ENCODE data around the gene PLD1.
"Not testable (repeated sequence)": the region's sequence is repeated elsewhere in the genome, so short reads cannot be mapped to it uniquely, and the experiment has no call there.

Gene PLD1

DNA sequence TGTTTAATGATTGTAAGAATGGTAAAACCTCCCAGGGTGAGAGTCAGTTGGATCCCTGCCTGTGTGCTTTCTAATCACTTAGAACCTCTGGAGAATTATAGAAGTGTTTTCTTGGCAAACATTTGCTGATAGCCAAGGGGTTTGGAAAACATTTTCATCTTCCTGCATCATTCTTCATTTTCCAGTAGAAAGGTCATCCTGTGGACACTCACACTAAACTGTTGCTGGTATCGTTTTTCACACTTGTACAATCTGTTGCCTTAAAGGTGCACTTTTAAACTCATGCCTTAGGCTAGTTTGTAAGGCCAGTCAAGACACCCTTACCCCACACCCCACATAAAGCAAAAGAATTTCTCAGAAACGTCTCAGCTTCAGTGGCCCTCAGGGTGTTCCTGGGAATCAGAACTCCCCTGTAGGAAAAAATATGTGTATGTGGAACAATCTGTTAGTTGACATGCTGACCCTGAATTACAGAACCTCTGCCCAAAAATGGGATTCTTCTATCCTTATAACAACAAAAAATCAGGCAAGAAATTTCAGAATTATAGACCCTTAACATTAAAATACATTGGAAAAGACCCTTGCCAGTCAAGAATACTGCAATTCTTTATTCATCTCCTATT lies 5.8 kb upstream of the PLD1 start:
- no peak for DNase-seq

- not testable (repeated sequence) for DNase-seq
Observed at GRCh38 chr3:171814662-171815061, 4.4 kb upstream of the PLD1 start.

DNA sequence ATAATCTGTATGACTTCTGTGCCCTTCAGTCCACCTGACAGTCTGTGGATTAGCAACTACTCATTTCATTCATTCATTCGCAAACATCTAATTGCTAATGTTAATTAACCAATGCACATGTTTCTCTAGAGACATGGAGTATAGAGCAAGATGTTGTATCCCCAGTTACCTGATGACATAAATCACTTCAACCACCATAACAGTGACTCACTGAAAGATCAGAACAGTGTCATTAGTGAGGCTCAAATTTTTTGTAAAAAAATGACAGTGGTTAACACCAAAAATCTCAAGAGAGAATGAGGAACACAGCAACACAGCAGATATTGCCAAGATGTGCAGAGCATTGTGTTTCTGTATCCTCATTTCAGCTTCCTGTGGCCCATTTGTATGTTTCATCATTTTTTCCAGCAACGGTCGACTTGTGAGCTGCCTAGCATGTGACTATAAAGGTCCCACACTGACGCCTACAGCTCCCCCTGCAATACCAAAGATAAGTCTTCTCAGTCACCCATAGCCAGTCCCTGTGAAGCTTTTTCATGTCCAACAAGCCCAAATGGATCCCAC lies 3.7 kb upstream of the PLD1 start:
- DNase-seq, result no peak

- no peak for DNase-seq
Observed at GRCh38 chr3:171813278-171813896, 3.1 kb upstream of the PLD1 start.

DNA sequence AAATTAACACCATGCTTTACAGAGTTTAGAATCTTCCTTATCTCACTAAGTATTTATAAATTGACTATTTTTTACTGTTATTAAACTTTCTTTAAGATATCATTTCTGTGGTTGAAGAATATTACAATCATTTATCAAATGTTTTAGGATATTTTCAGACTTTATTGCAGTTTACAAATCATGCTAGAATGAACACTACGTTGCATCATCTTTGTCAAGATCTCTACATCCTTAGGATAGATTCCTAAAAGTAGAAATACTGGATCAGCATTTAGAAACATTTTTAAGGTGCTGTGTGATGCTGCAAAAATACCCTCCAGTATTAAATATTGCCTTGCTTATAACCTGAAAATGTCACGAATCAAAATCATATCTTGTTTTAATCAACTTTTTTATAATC lies 2.5 kb upstream of the PLD1 start:
- no peak for DNase-seq

- no peak for DNase-seq
Observed at GRCh38 chr3:171811913-171812335, 1.6 kb upstream of the PLD1 start.

GRCh38 chr3:171811295-171811912 lies 1.1 kb upstream of the PLD1 start:
- DNase-seq, result peak; percentile 87

- DNase-seq, result no peak
Observed at GRCh38 chr3:171810629-171811294, 479 bp upstream of the PLD1 start.

DNA sequence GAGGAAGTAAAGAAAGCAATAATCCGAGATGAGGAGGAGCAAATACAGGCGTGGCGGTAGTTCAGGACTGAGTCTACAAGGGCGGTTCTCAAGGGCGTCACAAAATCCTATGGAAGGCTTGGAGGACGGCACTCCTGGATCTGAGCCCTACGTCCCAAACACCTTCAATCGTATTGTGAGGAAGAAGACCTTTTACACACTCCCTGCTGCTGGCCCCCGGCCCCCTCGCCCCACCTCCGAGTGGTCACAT lies 747 bp downstream of the PLD1 start:
- no peak for DNase-seq

- DNase-seq, result no peak
Observed at GRCh38 chr3:171807806-171808205, 2.5 kb downstream of the PLD1 start.

GRCh38 chr3:171807129-171807675 lies 3.1 kb downstream of the PLD1 start:
- DNase-seq, result no peak

- DNase-seq, result peak; percentile 37
Observed at GRCh38 chr3:171806200-171807128, 3.8 kb downstream of the PLD1 start.

GRCh38 chr3:171805687-171806086 lies 4.6 kb downstream of the PLD1 start:
- no peak for DNase-seq

DNA sequence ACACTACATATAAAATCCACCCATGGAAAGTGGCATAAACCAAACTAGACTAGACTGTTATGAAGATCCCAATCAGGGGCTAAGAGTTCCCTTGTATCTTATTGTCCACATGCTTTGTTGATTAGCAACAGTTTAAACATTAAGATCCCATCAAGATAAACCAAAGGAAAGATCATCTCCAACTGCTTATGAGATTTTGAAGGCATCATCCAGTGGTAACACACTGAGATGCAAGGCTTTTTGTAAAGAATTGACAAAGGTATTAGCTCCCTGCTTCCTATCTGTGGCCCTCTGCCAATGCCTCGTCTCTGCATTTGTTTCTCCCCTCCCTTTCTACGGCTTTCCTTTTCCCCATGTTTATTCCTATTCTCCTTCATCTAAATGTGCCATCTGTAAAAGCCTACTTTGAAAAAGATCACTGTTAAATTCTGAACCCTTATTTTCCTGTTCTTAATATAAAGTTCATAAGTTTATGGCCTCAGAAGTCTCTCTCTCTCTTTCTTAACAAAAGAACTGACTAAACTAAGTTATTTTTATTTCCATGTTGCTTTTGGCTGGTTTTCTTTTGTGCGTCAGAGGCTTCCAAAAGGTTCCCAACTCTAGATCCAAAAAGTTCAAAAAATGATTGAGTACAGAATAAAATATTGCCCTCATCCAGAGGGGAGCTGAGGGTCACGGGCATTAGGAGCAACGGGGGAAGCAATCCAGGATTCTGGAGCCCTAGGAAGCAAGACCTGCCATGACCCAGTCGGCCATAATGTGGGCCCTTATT lies 5.5 kb downstream of the PLD1 start:
- DNase-seq, result no peak

DNA sequence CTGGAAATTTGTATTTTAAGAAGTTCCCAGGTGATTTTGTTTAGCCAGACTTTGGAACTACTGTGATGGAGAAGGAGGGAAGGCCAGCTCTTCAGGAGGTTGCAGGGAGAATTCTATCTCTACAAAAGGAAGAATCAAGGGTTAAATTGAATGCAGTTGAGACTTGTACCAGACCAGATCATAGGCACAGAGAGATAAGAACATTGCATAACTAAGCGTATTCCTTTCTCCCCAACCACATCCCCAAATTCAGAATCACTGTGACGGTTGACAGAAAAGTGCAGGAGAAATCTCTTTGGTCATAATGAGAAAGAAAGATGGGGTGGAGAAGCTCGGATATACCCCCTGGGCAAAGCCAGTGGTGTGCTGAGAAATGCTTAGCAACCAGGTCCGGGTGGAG lies 7.2 kb downstream of the PLD1 start:
- no peak for DNase-seq

DNA sequence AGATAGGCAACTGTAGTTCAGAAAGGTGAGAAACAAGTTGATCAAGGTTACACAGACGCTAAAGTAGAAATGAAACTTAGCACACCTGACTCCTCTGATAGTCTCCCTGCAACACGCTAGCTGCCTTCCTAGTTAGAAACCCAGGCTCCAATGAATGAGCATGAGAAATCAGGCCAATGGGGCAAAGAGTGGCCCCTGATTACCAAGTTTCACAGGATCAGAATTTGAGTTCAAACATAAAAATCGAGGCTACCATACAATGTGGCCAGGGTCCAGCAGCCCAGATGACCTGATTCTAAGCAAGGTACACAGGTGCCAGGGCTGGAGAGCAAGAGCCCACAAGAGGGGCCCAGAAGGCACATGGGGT lies 7.7 kb downstream of the PLD1 start:
- DNase-seq, result no peak

DNA sequence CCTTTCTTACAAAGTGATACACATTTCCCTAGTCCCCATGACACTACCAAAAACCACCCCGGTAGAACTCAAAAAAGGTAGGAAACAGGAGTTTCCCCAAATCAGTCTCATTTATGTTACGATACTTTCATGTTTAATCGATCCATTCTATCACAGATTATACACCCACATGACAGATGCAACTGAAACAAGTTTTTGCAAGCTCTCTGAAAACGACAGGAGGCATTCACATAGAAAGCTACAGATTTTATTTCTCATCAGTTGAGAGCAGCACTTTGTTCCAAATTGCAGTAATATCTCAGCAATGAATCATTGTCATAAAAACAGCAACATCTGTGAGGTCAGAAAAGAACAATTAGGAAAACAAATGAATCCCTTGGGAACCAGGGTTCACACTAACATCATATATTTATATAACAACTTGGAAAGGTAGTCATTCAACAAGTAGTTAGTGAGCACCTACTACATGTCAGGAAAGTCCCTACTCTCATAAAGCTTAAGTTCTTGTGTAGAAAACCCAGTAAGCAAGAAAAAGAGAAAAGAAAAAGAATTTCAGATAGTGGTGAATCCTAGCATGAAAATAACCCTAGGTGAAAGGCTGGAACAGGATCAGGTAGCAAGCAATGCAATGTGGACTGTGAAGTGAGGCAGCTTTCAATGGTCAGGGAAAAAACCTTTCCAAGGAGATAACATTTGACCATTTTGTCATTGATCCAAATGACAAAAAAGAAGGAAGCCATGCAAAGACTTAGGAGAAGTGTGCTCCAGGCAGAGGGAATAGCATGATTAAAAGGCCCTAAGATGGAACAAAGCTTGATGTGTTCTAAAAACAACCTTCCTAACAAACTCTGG lies 8.3 kb downstream of the PLD1 start:
- no peak for DNase-seq

DNA sequence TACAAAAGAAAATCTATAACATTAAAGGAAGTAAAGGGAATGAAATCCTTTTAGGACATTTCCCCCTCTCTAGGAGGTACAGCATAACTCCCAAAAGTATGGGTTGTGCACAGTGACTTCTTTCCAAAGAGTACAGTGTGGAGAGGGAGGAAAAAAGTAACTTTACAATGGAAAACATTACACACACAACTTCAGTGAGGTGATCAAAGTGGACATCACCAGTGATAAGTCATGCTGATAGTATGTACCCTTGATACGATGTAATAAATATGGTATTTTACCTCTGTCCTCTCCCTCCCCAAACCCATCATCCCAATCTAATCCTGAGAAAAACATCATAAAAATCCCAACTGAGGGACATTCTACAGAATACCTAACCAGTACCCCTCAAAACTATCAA lies 10.8 kb downstream of the PLD1 start:
- DNase-seq, result no peak

- DNase-seq, result no peak
Observed at GRCh38 chr3:171797873-171798272, 12.4 kb downstream of the PLD1 start.

- no peak for DNase-seq
Observed at GRCh38 chr3:171797265-171797679, 13.0 kb downstream of the PLD1 start.

All from amniotic stem cell (primary cell).